NCI-H2196 (cell line): ENCODE results near the gene GRIK5.

Source experiments
- DNase-seq: peaks from one replicate; lab custom pipeline; 2025; ENCODE audit not compliant: unreplicated experiment; lab: John Stamatoyannopoulos, UW

Gene GRIK5

GRCh38 chr19:41957838-41958366 is 112.1 kb downstream of the GRIK5 start:
- DNase-seq, result peak; percentile 90

GRCh38 chr19:41957161-41957837 is 112.7 kb downstream of the GRIK5 start:
- no peak for DNase-seq

GRCh38 chr19:41956621-41957020 is 113.4 kb downstream of the GRIK5 start:
- no peak for DNase-seq

GRCh38 chr19:41955521-41955920 is 114.5 kb downstream of the GRIK5 start:
- no peak for DNase-seq

GRCh38 chr19:41951686-41952172 is 118.3 kb downstream of the GRIK5 start:
- peak; percentile 89 for DNase-seq
